AG10803 (cell line): ENCODE results near the gene FIGNL2.

ENCODE experiments used
- DNase-seq: peaks from one replicate; pipeline ENCODE4 v3.0.0; 2010; ENCODE audit warnings: low read depth
- H3K4me3 ChIP-seq: 2 replicates; pipeline ENCODE4 v1.5.1; 2011; ENCODE audit warnings: mild to moderate bottlenecking, low read length, control low read depth
- CTCF ChIP-seq: conservative IDR thresholded peaks from 2 replicates; pipeline ENCODE4 v1.5.1; 2011; ENCODE audit warnings: mild to moderate bottlenecking, low read length, control low read depth, inconsistent platforms

Gene FIGNL2

DNA sequence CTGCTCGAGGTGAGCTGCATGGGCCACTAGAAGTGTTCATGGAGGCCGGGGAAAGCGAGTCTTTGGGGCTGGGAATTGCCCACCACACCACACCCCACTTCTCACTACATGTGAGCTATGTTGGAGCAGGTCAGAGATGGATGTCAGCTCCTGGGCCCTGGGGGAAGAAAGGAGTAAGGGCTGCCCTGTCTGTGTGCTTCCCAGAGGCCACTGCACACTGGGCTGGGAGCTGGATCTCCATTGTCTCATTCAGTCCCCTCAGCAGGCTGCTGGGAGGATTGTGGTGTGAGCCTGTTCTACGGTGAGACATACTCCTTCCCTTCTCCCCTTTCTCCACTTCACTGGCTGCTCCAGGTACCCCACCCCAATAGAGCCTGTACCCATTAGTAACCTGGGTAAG, 10.5 kb downstream of the FIGNL2 start:
- no peak for DNase-seq
- no peak overlapping the region for H3K4me3 ChIP-seq
- no peak for TF ChIP-seq CTCF

DNA sequence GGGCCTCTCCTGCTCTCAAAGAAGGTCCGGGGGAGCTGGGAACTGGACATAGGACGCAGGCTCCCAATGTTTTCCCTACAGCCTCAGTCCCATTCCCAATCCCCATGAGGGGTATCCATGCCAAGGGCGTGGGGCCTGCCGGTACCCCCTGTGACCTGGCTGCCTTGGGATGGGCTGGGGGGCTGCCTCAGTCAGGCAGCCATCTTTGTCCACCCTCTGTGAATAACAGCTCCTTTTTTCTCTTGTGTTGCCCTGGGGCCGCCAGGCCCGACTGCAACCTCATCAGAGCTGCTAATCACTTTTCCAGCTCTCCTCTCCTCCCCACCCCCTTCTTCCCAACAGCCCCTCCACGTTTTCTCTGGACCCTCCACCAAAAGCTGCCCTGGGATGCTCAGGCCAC, 11.2 kb downstream of the FIGNL2 start:
- DNase-seq: no peak
- H3K4me3 ChIP-seq: no peak overlapping the region
- TF ChIP-seq CTCF: no peak

GRCh38 chr12:51836827-51837173, 11.7 kb downstream of the FIGNL2 start:
- no peak for TF ChIP-seq CTCF
- DNase-seq: no peak
- no peak overlapping the region for H3K4me3 ChIP-seq

GRCh38 chr12:51836041-51836826, 12.3 kb downstream of the FIGNL2 start:
- no peak for DNase-seq

GRCh38 chr12:51834411-51834810, 14.1 kb downstream of the FIGNL2 start:
- no peak for DNase-seq
- TF ChIP-seq CTCF: no peak
- no peak overlapping the region for H3K4me3 ChIP-seq

More at GRCh38 chr12:51836041-51836826, 12.3 kb downstream of the FIGNL2 start:
- H3K4me3 ChIP-seq: no peak overlapping the region
- TF ChIP-seq CTCF: no peak

DNA sequence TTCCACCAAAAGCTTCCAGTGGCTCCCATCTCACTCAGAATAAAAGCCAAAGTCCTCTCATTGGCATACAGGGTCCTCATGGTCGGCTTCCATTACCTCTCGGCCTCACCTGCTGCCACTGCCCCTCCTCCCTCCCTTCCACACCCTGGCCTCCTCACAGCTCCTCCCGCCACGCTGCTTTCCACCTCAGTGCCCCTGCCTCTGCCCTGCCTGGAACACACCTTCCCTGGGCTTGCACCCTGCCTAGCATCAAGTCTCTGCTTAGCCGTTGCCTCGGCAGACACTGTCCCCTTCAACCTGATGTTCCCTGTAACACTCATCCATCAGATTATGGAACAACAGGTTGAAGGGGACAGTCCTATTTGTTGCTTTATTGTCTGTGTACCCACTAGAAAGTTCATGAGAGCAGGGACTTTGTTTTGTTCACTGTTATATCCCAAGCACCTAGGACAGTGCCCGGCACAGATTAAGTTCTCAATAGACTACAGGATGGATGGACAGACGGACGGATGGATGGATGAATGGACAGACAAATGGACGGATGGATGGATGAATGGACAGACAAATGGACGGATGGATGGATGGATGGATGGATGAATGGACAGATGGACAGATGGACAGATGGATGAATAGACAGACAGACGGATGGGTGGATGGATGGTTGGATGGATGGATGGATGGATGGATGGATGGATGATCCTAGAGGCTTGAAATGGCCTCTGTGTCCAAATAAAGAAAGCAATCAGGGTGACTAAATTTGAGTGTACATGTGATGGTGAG, 14.9 kb downstream of the FIGNL2 start:
- DNase-seq: no peak
- no peak overlapping the region for H3K4me3 ChIP-seq
- TF ChIP-seq CTCF: no peak
